Activated gamma-delta T cell treated with anti-CD3 and anti-CD28 coated beads, Interleukin-2, amount 50 U/mL, for 16 hours (primary cell): ENCODE results near the gene C6orf47.

ENCODE experiments used
- DNase-seq: peaks from one replicate; pipeline ENCODE4 v3.0.0-alpha.2; 2020; ENCODE audit warnings: low read depth

Gene C6orf47

GRCh38 chr6:31636698-31637596 lies 23.6 kb downstream of the C6orf47 start:
- no peak for DNase-seq

- DNase-seq = no peak
Measured at GRCh38 chr6:31634969-31635575, 25.5 kb downstream of the C6orf47 start.

- DNase-seq = no peak
Measured at GRCh38 chr6:31634131-31634530, 26.4 kb downstream of the C6orf47 start.

DNA sequence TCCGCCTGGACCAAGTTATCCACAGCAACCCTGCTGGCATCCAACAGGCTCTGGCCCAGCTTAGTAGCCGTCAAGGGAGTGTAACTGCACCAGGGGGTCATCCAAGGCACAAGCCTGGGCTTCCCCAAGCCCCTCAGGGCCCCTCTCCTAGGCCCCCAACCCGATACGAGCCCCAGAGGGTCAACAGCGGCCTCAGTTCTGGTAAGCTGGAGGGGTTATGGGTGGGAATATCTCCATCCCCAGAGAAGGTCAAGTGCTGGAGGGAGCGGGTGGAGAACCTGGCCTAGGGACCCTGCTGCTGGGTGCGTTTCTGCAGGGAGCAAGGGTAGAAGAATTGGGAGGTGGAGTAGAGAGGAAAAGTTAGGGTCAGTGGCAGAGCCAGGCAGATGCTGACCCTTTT lies 27.1 kb downstream of the C6orf47 start:
- DNase-seq = no peak

DNA sequence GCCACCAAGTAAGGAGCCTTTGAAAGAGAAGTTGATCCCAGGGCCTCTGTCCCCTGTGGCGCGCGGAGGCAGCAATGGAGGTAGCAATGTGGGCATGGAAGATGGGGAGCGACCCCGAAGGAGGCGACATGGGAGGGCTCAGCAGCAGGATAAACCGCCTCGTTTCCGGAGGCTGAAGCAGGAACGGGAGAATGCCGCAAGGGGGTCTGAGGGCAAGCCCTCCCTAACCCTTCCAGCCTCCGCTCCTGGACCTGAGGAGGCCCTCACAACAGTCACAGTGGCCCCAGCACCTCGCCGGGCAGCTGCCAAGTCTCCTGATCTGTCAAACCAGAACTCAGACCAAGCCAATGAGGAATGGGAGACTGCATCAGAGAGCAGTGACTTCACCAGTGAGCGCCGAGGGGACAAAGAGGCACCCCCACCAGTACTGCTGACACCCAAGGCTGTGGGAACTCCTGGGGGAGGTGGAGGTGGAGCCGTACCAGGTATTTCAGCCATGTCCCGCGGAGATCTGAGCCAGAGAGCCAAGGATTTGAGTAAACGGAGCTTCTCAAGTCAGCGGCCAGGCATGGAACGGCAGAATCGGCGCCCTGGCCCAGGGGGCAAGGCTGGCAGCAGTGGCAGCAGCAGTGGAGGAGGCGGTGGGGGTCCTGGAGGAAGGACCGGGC lies 28.2 kb downstream of the C6orf47 start:
- DNase-seq = no peak

- DNase-seq = no peak
Measured at GRCh38 chr6:31631681-31632278, 28.8 kb downstream of the C6orf47 start.

DNA sequence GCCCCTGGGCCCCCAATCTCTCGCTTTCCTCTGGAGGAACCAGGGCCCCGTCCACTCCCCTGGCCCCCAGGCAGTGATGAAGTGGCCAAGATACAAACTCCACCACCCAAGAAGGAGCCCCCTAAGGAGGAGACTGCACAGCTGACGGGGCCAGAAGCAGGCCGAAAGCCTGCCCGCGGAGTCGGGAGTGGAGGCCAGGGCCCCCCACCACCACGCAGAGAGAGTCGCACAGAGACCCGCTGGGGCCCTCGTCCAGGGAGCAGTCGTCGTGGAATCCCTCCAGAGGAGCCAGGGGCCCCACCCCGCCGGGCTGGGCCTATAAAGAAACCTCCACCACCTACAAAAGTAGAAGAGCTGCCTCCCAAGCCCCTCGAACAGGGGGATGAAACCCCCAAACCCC lies 29.4 kb downstream of the C6orf47 start:
- DNase-seq = no peak

GRCh38 chr6:31630177-31630934 lies 30.2 kb downstream of the C6orf47 start:
- DNase-seq = no peak

DNA sequence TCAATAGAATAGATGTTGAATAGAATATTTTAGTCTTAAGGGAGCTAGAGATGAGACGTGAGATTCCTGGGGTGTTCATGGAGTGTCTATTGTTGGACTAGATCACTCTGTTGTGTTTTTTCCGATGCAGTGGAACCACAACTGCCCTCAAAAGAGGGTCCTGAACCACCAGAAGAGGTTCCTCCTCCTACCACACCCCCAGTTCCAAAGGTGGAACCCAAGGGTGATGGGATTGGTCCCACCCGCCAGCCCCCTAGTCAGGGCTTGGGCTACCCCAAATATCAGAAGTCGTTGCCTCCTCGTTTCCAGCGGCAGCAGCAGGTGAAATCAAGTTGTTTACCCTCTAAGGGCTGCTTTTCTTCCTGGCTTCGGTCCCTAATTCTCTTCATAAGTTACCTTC lies 31.6 kb downstream of the C6orf47 start:
- DNase-seq = no peak

GRCh38 chr6:31627690-31628287 lies 32.8 kb downstream of the C6orf47 start:
- DNase-seq = no peak

DNA sequence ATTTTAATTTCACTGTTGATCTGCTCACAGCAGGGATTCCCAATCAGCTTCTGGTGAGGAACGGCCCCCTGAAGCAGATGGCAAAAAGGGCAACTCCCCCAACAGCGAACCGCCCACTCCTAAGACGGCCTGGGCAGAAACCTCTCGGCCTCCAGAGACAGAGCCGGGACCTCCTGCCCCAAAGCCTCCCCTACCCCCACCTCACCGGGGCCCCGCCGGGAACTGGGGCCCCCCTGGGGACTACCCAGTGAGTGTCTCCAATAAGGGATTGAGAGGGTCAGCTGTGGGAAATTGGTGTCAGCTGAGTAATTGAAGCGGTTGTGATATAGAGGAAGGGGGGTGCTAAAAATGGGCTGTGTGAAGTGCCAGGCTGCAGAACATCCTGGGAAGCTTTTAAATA lies 33.6 kb downstream of the C6orf47 start:
- no peak for DNase-seq

- DNase-seq = no peak
Measured at GRCh38 chr6:31624070-31624469, 36.5 kb downstream of the C6orf47 start.

GRCh38 chr6:31622684-31623091 lies 37.9 kb downstream of the C6orf47 start:
- no peak for DNase-seq

- no peak for DNase-seq
Measured at GRCh38 chr6:31621991-31622390, 38.6 kb downstream of the C6orf47 start.

DNA sequence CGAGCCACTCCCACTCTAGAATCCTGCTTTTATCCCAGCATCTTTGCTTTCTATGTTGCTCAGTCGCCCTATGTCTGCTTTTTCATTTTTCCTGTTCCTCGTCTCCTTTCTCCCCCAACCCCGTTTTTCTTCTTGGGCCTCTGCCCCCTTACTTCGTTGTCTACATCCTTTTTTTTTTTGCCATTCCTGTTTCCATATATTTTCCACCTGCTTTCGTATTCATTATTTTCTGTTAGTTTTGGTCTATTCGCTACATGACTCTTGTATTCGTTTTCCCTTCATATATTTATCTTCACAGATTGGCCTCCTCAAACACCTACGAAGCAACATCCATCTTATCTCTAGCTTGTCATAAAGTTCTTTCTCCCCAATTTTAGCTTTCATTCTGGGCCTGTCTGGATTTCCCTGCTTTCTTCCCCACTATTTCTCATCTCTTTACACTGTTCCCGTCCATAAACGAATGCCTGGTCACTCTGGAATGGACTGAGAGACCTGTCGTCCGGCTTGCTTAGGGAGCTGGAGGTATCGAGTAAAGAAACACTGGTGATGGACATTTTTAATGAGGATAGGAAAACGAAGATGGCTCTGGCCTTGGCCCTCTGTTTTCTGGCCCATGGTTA lies 39.1 kb downstream of the C6orf47 start:
- DNase-seq = no peak

DNA sequence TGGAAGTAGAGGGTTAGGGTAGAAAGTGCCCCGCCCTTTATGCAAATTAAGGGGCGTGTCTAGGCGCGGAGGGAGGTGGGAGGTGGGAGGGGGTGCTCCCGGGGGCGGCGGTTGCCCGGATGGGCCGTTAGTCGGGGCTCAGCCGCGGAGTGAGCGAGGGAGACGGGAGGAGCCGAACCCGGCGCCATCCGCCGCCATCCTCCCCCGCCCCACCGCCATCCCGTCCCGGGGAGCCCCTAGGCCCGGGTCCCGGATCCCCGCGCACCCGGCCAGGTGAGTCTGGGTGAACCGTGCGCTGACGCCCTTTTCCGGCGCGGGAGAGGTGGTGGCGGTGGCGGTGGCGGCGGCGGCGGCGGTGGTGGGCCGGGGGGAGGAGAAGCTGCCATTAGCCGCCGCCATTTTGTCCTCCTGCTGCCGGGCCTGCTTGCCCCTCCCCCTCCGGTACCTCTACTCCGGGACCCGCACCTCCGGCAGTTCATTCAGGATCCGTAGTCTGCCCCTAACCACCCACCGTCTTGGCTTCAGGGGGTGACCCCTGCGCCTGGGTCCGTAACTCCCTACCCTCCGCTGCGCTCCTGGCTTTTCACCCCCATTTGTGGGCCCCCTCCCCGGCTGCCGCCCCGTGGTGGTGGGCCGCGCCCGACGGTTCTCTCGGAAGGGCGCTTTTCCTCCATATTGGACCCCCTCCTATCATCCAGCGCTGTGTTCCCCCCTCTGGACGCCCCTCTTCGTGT lies 39.8 kb downstream of the C6orf47 start, which contains the start of gene PRRC2A:
PRRC2A (plus strand) TSS at position 130 of the 734 bp plus-strand sequence. CDS start 2,075 bp downstream, outside the sequence.
- no peak for DNase-seq

GRCh38 chr6:31619805-31620585 lies 40.6 kb downstream of the C6orf47 start:
- DNase-seq = peak; percentile 96

- DNase-seq = no peak
Measured at GRCh38 chr6:31617010-31617409, 43.6 kb downstream of the C6orf47 start.

DNA sequence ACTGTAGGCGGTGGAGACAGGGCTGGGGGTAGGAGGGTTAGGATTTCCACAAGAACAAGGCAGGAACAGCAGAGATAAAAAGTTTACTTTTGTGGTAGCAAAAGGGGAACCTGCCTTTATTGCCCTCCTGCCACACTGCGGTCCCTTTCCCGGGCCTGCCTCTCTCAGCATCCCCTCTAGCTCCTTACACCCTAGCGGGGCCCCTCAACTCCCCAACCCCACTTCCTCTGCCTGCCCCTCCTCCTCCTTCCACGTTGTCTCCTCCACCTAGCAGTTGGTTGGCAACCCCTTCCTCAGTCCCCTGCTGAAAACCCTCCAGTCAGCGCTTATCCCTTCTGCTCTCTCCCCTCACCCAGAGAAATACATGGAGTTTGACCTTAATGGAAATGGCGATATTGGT lies 44.8 kb downstream of the C6orf47 start:
- DNase-seq = no peak
